HL-60/S4 treated with retinoic acid at 250 ng/mL for 4 days and 3 days (cell line): Measurements from ENCODE around the gene ITGB5.

Experiments
- in situ Hi-C: fragments of 300-500 bp; cut with MboI; formaldehyde crosslinking; loops from 2 replicates; pipeline ENCODE4 v1.7.0; 2022; ENCODE audit warnings: low sequenced_read_pairs

The ITGB5 gene

DNA sequence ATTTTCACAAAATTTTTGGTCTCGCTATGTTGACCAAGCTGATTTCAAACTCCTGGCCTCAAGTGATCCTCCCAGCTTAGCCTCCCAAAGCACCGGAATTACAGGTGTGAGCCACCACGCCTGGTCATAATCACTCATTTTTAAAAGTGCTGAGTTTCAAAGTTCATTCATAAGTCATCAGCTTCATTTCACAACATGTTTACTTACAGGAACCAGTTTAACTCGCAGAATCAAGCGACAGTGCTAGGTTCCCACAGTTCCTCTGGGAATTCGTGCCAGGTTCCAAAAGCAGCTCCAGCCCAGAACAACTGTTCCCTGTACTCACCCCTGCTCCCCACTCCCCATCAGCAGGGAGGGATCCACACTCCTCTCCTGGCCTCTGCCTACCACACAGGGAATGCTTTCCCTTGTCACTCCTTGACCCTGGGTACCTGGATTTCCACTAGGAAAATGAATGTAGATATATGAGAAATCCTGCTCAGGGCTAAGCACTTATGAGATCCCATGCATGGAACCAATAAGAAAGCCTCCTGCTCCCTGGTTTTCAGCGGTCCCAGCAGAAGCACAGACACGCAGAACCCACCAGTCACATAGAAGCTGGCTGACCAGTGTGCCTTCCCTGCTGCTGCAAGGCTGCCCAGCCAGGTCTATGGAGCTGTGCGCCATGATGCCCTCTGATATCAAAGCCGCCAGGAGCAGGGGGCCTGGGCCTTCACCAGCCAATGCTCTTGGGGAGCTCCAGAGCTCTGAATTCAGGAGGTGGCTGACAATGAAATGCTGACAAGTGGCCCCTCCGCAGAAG is 72.3 kb downstream of the ITGB5 start:
- in situ Hi-C loops: no loop called here

DNA sequence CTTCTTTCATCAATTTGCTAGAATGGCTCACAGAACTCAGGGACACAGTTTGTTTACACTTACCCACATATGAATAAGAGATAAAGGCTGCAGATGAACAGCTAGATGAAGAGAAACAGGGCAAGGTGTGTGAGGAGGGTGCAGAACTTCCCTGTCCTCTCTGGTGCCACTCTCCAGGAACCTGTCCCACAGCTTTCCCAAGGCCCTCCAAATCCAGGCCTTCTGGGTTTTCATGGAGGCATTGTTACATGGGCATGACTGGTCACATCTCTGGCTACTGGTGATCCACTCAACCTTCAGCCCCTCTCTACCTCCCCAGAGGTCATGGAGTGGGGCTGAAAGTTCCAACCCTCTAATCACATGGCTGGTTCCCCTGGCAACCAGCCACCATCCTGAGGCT is 73.6 kb downstream of the ITGB5 start:
- in situ Hi-C loops: no loop called here

DNA sequence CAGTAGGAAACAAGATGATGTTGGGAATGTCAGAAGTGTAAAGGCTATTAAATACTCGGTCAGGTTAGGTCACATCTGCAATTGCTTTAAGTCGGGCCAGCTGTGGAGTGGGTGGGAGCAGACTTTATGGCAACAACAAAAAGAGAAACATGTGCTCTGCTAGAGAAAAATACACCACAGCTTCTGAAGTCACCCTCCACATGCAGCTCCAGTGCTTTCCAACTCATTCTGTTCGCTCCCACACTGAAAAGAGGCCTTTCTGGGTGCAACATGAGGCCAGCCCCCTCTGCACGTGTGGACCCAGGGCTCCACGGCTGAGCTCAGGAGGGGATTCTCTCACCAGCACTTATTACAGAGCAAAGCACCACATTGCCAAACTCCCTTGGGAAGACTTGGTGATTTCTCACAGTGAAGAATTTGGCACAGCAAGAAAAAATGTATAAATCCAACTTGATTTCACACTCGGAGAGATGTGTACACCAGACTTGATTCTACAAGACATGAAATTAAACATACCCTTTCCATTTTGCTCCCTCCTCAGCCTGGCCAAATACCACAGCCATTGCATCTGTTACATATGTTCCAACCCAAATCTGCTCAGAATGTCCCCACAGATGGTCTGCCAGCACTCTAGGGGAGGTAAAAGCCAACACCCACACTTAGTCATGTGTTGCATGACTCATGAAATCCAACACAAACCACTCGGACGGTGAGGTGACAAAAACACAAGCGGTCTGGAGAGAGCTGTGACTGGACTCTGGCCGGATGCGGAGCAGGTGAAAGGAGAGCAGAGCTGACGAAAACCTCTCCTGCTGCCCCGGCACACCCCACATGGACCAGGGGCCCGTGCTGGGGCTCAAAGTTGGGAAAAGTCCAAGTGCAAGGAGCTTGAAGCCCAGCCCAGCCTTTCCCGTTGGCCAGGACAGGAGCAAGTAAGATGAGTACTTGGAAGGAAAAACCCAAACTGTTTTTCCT is 74.6 kb downstream of the ITGB5 start:
- in situ Hi-C loops: no loop called here

DNA sequence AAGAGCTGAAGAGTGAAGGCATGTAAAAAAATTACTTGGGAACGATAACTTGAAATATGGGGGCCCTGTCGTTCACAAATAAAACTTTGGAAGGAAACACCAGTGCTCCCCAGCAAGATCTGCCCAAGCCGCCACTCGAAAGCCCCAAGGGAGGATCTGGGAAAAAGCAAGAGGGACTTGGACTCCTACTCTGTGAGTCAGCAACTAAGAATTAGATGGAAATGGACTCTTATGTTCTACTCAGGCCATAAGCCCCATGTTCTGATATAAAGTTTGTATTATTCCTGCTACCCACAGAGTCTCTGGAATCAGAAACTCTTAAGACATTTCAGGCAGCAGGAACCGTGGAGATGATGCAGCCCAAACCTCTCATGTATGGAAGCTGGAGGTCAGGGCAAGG is 75.7 kb downstream of the ITGB5 start:
- in situ Hi-C loops: no loop called here

DNA sequence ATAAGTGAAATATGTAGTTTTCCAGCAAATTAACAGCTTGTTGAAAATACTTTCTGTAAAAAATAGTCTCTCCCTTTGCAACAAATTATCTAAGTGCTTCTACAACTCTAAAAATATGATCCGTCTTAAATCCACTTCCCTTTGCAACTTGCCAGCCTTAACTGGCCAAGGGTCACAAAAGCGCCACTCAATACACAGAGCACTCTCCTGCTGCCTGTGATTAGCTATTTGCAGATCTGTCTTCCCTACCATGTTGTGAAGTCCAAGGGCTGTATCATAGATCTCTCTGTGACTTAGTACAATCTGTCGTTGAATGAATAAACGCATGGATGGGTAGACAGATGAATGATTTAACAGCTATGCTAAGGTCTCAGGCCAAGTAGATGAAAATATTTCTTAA is 76.2 kb downstream of the ITGB5 start:
- in situ Hi-C loops: no loop called here

DNA sequence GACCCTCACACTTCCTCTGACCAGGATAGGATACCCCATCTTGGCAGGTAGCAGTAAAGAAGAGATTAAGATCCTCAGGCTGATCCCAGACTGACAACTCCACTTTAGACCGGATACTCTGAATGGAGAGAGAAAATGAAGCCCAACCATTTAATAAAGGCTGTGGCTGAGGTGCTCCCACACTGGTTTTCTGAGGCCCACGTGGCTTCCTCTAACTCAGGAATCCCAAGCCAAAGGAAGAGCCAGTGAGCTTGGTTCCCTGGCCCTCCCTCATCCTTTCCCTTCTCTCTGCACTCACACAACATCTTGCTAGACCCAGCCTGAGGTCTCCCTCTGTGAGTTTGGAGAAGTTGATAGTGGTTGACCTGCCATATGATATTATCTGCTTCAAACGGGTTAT is 78.1 kb downstream of the ITGB5 start:
- in situ Hi-C loops: no loop called here

DNA sequence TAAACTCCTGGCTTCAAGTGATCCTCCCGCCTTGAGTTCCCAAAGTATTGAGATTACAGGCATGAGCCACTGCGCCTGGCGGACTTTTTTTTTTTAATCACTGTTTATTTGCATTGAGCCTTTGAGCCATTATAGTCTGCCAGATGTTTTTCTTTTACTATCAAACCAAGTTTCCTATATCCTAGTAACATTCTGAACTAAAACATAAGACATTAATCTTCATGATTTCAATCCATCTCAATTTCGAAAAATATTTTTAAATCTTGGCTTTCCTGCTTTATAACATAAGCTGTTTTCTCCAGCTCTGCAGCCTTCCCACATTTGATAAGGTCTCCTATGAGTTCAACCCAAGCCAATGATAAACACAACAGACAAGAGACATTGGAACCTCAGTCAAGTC is 81.5 kb downstream of the ITGB5 start:
- in situ Hi-C loops: no loop called here

DNA sequence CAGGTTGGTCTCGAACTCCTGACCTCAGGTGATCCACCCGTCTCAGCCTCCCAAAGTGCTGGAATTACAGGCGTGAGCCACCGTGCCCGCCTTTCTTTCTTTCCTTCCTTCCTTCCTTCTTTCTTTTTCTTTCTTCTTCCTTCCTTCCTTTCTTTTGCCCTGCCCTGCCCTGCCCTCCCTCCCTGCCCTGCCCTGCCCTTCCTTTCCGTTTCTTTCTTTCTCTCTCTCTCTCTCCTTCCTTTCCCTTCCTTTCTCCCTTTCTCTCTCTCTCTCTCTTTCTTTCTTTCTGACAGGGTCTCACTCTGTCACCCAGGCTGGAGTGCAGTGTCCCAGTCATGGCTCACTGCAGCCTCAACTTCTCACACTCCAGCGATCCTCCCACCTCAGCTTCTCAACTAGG is 82.3 kb downstream of the ITGB5 start:
- in situ Hi-C loops: no loop called here

DNA sequence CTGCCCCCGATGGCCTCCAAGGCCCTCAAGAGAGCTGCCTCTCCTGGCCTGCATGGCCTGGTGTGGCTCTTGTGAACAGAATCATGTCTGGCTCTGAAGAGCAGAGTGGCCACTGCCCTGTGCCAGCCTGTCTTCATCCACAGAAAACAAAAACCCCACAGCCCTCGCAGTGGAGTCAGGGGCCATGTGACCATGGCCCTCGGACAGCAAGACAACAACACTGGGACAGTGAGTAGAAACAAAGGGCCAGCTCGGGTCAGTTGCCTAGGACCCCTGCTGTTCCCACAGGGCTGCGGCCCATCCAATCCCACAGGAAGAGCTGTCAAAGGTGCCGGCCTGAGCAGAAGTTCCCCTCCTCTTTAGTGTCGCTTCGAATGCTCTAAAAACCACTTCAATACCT is 84.5 kb downstream of the ITGB5 start:
- in situ Hi-C loops: no loop called here

DNA sequence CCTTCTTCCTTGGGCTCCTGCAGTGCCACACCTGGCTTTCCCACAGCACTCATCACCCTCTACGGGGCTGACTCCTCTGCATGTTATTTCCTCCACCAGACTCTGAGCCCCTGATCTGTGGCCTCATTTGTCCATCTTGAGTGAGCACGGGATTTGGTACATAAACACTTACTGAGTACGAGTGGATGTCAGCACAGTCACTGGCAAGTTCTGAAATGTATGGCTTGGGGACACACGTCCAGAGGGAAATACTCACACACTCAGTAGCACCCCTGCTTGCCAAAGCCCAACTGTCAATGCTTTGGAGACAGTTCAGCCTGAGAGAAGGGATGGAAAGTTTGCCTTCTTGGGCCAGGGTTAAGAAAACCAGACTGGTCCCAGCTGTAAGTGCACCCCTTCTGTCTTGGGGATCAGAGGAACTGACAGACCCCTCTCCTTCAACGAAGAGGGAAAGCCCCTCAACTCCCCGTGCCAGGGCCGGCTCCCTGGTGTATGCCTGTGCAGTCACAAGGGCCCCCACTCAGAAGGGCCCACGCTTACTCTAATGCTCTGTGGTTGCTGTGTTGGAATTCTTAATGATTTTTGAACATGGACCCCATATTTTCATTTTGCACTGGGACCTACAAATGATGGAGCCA is 85.0 kb downstream of the ITGB5 start:
- in situ Hi-C loops: no loop called here

DNA sequence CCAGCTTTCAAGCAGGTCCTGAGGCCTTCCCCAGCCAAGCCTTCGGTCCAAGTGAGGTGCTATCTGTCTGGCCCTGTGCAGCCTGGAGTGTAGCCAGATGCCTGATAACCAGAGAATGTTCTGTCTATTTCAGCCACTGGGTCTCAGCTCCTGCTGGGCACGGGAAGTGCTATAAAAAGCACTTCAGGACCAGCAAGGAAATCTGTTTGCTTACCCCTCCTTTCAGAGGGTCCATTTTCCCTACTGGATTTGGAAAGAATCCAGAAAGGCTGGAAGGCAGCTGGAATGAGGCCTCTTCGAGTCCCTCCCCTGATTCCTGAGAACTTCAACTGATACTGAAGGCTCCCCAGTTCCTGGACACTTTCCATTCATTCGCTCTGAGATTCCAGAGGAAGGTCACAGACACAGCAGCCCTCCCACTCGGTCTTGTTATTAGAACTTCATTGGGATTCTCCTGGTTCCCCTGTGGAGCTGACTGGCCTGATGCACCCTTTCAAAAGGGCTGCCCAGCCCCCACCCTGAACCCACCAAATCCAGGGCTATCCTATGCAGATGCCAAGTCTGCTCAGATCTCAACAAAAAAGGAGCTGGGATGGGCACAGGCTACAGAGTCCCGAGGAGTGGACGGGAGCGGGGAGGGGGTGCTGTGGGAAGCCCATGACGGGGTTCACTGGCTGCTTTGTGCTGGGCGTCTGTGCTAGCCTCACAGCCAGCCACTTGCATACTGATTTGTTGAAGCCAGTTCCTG is 86.5 kb downstream of the ITGB5 start:
- in situ Hi-C loops: no loop called here

DNA sequence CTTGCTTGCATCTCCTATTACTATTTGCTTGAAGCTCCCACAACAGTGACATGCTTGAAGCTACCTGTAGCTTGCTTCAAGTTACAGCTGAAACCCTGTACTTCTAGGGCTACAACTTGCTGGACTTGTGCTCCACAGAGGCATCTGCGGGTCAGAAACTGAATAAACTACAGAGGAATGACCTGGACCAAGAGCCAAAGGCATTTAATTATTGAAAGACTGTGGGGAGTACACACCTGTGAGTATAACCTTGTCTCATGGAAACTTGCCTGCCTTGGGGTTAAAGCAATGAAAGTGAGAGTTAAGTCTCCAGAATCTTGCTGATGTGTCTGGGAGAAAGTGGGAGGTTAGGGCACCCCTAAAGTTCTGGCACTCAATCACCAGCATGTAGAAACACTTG is 87.1 kb downstream of the ITGB5 start:
- in situ Hi-C loops: no loop called here

DNA sequence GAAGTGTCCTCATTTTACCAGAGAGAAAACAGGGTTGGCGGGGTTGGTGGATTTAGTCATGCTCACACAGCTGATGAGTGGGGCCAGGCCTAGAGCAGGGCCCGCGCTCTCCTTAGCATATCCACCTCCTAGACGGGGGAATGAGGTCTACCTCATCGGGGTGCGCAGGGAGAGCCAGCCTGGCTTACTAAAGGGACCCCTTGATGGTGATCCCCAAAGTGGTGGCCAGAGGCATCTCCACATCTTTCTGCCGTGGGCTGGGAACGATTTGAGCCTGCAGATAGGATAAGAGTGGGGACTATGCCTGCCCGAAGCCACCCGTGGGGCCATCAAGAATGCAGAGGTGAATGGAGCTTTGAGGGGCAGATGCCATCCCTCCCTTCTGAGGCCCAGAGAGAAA is 87.5 kb downstream of the ITGB5 start:
- in situ Hi-C loops: no loop called here

DNA sequence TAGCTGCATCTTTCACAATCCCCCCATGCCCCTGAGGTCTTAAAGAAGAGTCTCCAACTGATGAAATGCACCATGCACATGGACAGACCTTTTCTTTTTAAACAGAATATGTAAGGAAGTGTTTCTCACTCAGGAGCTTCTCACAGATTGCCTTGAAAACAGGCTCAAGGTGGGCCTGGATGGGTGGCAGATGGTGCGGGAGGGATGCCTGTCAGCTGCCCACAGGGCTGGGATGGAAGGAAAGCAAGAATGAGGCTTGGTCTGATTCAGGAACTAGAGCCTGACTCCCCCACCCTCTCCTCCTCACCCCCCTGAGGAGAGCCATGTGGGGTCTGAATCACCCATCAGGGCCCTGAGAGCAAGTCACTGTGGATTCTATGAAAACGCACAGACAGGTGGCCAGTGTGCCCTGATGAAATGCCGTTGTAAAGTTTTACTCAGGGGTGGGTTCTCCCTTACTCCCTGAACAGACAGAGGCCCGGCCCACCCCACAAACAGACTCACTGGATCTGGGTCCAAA is 89.7 kb downstream of the ITGB5 start:
- in situ Hi-C loops: no loop called here

DNA sequence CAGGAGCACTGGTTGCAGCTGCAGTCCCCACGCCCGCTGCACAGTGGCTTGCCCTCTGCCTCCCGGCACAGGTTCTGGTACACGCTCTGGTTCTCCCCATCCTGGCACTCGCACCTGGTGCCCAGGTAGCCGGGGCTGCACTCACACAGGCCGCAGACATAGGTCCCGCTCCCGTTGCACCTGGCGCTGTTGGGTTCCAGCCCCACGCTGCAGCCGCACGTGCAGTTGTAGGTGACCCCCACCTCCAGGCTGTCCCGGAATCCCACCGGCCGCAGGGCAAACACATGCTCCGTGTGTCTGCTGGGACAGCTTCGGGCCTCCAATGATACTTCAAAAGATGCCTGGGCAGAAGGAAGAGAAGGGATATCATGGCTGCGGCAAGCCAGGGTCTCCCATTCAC is 90.7 kb downstream of the ITGB5 start:
- in situ Hi-C loops: no loop called here

DNA sequence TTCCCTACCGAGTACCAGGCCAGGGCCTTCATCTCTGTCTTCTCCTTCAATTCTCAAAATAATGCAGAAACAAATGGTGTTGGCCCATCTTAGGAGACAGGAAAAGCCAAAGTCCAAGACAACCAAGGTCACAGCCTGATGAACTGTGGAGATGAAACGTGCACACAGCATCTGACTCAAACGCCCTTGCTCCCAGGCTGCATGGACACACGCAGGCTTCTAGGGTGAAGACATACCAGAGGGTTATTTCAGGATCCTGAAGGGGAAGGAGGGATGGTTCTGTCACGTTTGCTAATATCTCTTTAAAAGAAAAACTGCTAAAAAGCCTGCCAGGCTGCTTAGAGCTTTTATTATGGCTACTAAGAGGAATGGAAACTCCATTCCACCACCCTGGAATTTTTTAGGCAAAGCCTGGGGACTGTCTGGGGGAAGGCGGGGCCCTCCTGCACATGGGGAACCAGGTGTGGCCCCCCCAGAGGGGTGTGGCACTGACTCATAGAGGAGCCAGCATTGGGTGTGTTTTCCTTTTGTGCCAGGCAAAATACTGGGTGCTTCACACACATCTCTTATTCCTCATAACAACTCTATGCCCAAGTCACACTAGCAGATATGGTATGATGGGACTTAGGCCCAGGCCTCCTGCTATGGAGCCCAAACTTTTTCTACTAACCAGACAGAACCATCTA is 94.0 kb downstream of the ITGB5 start:
- in situ Hi-C loops: no loop called here

DNA sequence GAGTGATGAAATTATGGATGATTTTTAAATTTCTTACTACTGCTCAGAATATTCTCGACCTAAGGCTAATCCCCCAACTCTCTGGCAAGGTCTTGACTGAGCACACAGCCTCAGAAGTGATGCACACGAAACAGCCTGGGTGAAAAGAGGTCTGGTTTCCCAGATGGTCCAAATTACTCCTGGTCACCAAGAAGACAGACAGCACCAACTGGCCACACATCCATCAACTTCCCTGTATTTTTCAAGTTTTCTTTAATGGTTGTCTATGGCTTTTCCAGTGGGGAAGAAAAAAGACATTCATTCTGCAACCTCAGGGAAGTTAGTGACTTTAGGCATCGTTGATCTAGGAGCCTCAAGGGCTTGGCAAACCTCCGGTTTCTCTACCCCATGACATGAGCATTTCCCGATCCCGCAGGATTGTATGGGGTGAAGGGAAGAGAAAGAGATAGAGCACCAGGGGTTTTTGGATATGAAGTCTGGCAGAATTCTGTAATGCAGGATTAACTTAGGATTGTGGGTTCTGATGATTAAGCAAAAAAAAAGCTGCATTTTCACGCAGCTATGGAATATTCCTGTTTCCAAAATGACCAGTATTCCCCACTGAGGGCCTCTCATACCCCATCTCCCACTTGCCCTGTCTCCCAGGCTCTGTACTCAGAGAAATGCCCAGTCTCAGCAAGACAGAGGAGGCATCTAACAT is 94.7 kb downstream of the ITGB5 start:
- in situ Hi-C loops: no loop called here

DNA sequence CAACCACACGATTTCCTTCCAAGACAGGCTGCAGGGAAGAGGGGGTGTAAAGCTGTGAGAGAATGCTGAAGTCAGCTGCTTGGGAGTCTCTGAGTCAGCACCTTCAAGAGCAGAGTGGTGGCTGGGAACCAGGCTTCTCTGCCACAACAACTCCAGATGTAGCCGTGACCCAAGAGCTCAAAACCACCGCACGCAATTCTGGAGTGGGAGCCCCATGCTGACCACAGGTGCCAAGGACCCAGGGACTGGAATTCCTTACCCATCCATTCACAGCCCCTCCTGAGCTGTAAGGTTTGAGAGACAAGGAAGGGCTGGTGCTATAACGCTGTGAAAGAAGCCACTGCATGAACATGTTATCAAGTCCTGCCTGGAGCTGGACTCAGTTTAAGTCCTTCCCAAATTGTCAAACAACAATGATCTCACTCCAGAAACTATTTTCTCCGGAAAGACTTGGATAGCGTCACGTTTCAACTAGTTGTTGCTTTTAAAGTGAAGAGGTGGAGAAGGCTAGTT is 95.5 kb downstream of the ITGB5 start:
- in situ Hi-C loops: no loop called here

DNA sequence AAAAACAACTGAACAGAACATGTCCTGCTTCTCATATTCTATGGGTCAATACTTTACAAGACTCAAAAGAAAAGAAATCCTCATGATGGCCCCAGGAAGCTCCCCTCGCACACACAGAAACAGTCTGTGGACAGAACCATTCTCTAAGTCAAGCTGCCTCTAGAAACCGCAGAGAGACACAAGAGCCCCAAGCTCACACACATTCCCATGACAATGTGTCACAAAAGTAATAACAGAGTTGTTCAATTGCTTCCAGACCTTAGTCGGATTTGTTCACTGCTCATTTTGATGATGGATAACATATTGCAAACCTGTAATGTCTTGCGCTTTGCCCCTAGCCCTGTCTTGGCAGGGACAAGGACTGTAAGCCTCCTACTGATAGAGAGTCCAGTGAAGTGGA is 96.0 kb downstream of the ITGB5 start:
- in situ Hi-C loops: no loop called here
